PC-3 (cell line): ENCODE data around the gene PRDX3. TPM values are rescaled to one million over a fixed set of nuclear protein-coding genes. Genes with fewer than 3 reads are reported as not detected.

Experiments
- ATAC-seq: fragments of 200-7000 bp; cut with Tn5 transposase; 2 replicates; pipeline ENCODE4 v1.9.1; 2020; ENCODE audit warnings: mild to moderate bottlenecking, moderate library complexity
- BruUV-seq: library from RNA; stranded (reverse); fragments of 400-500 nt; replicated peaks from 2 replicates; lab custom pipeline; 2021; lab: Mats Ljungman, UMichigan
- CTCF ChIA-PET: fragments of 300-600 bp; sonication (Branson Sonifier 250); formaldehyde crosslinking; loops from one replicate; lab custom pipeline; 2022; ENCODE audit warnings: antibody characterized with exemption; lab: Charles Lee
- POLR2A ChIA-PET: fragments of 300-600 bp; sonication (Branson Sonifier 250); formaldehyde crosslinking; loops from one replicate; lab custom pipeline; 2022; ENCODE audit warnings: antibody characterized with exemption; ENCODE audit not compliant: unreplicated experiment; lab: Charles Lee
- DNase-seq: peaks from one replicate; pipeline ENCODE4 v3.0.0-alpha.2; 2015
- H2AFZ ChIP-seq: fragments of 300-600 bp; sonication (generic); 2 replicates; pipeline ENCODE4 v1.6.0; 2016; ENCODE audit warnings: antibody characterized with exemption, low read length
- H3F3A ChIP-seq: fragments of 300-600 bp; sonication (generic); one replicate; pipeline ENCODE4 v1.6.0; 2017; ENCODE audit warnings: antibody characterized with exemption, low read length, control low read depth, mild to moderate bottlenecking; ENCODE audit not compliant: unreplicated experiment
- H3K27ac ChIP-seq: fragments of 300-600 bp; sonication (generic); 2 replicates; pipeline ENCODE4 v1.5.1; 2016; ENCODE audit warnings: mild to moderate bottlenecking, low read length
- H3K27me3 ChIP-seq: fragments of 300-600 bp; sonication (generic); 2 replicates; pipeline ENCODE4 v1.6.1; 2016; ENCODE audit warnings: low read length, mixed read lengths
- H3K36me3 ChIP-seq: fragments of 300-600 bp; sonication (generic); 2 replicates; pipeline ENCODE4 v1.6.1; 2016; ENCODE audit warnings: low read depth, mixed run types, low read length, mixed read lengths
- H3K4me1 ChIP-seq: fragments of 300-600 bp; sonication (generic); 2 replicates; pipeline ENCODE4 v1.5.1; 2016; ENCODE audit warnings: low read length; ENCODE audit not compliant: insufficient read depth
- H3K4me2 ChIP-seq: fragments of 300-600 bp; sonication (generic); 2 replicates; pipeline ENCODE4 v1.6.0; 2016; ENCODE audit warnings: low read length
- H3K4me3 ChIP-seq: fragments of 300-600 bp; sonication (generic); 2 replicates; pipeline ENCODE4 v1.5.1; 2016; ENCODE audit warnings: mild to moderate bottlenecking, low read length, mixed read lengths
- H3K79me2 ChIP-seq: fragments of 300-600 bp; sonication (generic); 2 replicates; pipeline ENCODE4 v1.6.1; 2017; ENCODE audit warnings: low read length, mixed read lengths
- H3K9ac ChIP-seq: fragments of 300-600 bp; sonication (generic); 2 replicates; pipeline ENCODE4 v1.6.0; 2016; ENCODE audit warnings: mild to moderate bottlenecking, low read length
- H3K9me2 ChIP-seq: fragments of 300-600 bp; sonication (generic); replicated peaks from 2 replicates; pipeline ENCODE4 v1.6.1; 2016; ENCODE audit warnings: mixed run types, low read length, mixed read lengths
- H3K9me3 ChIP-seq: fragments of 300-600 bp; sonication (generic); 2 replicates; pipeline ENCODE4 v1.6.1; 2016; ENCODE audit warnings: low read length, mixed read lengths
- H4K20me1 ChIP-seq: fragments of 300-600 bp; sonication (generic); 2 replicates; pipeline ENCODE4 v1.6.1; 2016; ENCODE audit warnings: low read length, mixed read lengths
- EZH2 ChIP-seq: fragments of 300-600 bp; sonication (generic); IDR thresholded peaks from one replicate; pipeline ENCODE4 v1.6.1; 2017; ENCODE audit warnings: antibody characterized with exemption, mild to moderate bottlenecking, low read length; ENCODE audit not compliant: unreplicated experiment
- EZH2phosphoT487 ChIP-seq: fragments of 300-600 bp; sonication (generic); IDR thresholded peaks from 2 replicates; pipeline ENCODE4 v1.6.1; 2018; ENCODE audit warnings: mild to moderate bottlenecking, antibody characterized with exemption, low read length, borderline replicate concordance
- intact Hi-C: fragments of 100-400 bp; cut with micrococcal nuclease; formaldehyde crosslinking; loops from 2 replicates; pipeline ENCODE4 v1.9.0; 2023
- total RNA-seq: library from RNA; depleted of rRNA; stranded (reverse); fragments of >200 nt; gene quantifications from 2 replicates; pipeline ENCODE4 v1.2.3, GENCODE V29; 2014
- TF ChIP-seq, protein P1 (sequence below): fragments of 300-600 bp; sonication (generic); conservative IDR thresholded peaks from 2 replicates; pipeline ENCODE4 v1.5.1; 2017; ENCODE audit warnings: antibody characterized with exemption, low read depth, mild to moderate bottlenecking, low read length

The PRDX3 gene
- total RNA-seq, 1 experiment from 2014 or later = 153 TPM

DNA sequence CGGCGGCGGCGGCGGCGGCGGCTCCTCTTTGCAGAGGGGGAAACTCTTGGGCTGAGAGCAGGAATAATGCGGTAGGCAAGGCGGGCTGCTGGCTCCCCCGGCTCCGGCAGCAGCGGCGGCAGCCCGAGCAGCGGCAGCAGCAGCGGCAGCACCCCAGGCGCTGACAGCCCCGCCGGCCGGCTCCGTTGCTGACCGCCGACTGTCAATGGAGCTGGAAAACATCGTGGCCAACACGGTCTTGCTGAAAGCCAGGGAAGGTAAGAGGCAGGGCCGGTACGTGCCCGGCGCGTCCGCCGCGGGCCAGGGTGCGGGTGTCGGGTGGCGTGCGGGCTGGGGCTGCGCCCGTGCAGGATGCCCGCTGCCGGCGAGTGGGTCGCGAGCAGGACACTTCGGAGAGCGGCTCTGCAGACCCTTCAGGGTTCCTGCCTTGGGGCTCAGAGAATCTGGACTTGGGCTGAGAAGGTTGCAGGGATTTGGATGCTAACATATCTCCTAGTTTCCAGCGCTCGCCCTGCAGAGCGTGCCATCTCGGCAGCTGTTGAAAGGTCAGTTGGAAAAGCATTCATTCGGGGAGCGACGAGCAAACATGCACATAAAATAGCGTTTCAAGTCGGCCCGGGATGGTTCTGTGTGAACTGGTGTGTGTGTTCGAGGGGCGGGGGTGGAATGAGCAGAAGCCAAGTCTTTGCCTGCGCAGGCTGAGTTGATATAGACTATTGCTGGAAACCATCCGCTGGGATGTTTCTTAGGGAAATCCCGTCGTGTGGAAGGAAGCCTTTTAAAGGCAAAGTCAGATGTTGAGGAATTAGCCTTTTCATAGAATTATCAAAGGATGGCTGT is 29.3 kb upstream of the PRDX3 start:
- DNase-seq (peak; percentile 39), ATAC-seq (peak; percentile 12)
- TF ChIP-seq EZH2phosphoT487 = no peak
- TF ChIP-seq EZH2 = no peak
- TF ChIP-seq, protein P1, sequence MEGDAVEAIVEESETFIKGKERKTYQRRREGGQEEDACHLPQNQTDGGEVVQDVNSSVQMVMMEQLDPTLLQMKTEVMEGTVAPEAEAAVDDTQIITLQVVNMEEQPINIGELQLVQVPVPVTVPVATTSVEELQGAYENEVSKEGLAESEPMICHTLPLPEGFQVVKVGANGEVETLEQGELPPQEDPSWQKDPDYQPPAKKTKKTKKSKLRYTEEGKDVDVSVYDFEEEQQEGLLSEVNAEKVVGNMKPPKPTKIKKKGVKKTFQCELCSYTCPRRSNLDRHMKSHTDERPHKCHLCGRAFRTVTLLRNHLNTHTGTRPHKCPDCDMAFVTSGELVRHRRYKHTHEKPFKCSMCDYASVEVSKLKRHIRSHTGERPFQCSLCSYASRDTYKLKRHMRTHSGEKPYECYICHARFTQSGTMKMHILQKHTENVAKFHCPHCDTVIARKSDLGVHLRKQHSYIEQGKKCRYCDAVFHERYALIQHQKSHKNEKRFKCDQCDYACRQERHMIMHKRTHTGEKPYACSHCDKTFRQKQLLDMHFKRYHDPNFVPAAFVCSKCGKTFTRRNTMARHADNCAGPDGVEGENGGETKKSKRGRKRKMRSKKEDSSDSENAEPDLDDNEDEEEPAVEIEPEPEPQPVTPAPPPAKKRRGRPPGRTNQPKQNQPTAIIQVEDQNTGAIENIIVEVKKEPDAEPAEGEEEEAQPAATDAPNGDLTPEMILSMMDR = no peak
- Histone ChIP-seq H3F3A (no peaks in the 10 kb centered on the region), H3K36me3 (no peaks in the 10 kb centered on the region), H3K4me1 (peaks cover 40% of the 10 kb centered on the region), H3K4me2 (peak overlapping the region; percentile 91), H3K4me3 (peak overlapping the region; percentile 78), H3K79me2 (peaks cover 23% of the 10 kb centered on the region), H2AFZ (peak overlapping the region; percentile 80), H3K9me2 (no peaks in the 10 kb centered on the region), H3K27ac (no peak overlapping the region), H3K27me3 (no peaks in the 10 kb centered on the region), H3K9ac (peak overlapping the region; percentile 32; the same call in 1 of the 2 replicates), H4K20me1 (no peaks in the 10 kb centered on the region), H3K9me3 (no peaks in the 10 kb centered on the region)
- BruUV-seq = no TSS peak
- ChIA-PET POLR2A (interaction anchor here (0.6 kb wide), 1 partner anchor 334 kb away, joined by 6 read pairs; the partner anchor contains the start of gene RGS10), CTCF (interaction anchor here (0.7 to 1.0 kb wide), 2 partner anchors 10 to 249 kb away, joined by 3 to 4 read pairs; no protein-coding TSS in a partner anchor)
- intact Hi-C loops = loop anchor here (2.0 to 5.0 kb wide), 3 partner anchors 99 to 284 kb away; no protein-coding TSS in a partner anchor

DNA sequence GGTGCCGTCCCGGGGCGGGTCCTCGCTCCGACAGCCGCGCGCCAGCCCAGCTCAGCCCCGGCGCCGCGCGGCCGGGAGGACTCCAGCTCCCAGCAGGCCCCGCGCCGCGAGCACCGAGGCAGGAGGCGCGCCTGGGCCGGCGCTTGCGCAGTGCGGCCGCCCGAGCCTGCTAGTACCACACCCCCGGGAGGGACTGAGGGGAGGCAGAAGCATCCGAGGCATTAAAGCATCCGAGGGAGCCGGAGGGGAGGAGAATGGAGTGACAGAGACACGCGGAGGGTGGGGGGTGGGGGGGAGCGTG is 28.7 kb upstream of the PRDX3 start, which contains the start of gene GRK5:
Gene GRK5 (plus strand): TSS at position 206 of the 301 bp plus-strand sequence. CDS start 347 bp downstream, outside the sequence.
- peaks cover 23% of the 10 kb centered on the region for H3K79me2 ChIP-seq
- no peaks in the 10 kb centered on the region for H3K27me3 ChIP-seq
- no peaks in the 10 kb centered on the region for H3K9me2 ChIP-seq
- no peaks in the 10 kb centered on the region for H3K36me3 ChIP-seq
- POLR2A ChIA-PET = interaction anchor here (0.6 kb wide), 2 partner anchors 72 to 200 kb away, joined by 3 to 18 read pairs; no protein-coding TSS in a partner anchor
- no TSS peak for BruUV-seq
- H3K4me1 ChIP-seq = peaks cover 43% of the 10 kb centered on the region
- CTCF ChIA-PET = interaction anchor here (0.7 to 1.4 kb wide), 4 partner anchors 10 to 250 kb away, joined by 3 to 10 read pairs (median 6); no protein-coding TSS in a partner anchor
- H3F3A ChIP-seq = no peaks in the 10 kb centered on the region
- peak within 1 kb of the TSS; percentile 56 for H3K27ac ChIP-seq
- peak within 1 kb of the TSS; percentile 91 for H3K4me2 ChIP-seq
- peak within 1 kb of the TSS; percentile 80 for H2AFZ ChIP-seq
- H4K20me1 ChIP-seq = no peaks in the 10 kb centered on the region
- TF ChIP-seq EZH2phosphoT487 = no peak
- TF ChIP-seq, protein P1 = no peak
- TF ChIP-seq EZH2 = no peak
- intact Hi-C loops = loop anchor here (2.0 to 5.0 kb wide), 3 partner anchors 99 to 285 kb away; no protein-coding TSS in a partner anchor
- H3K9me3 ChIP-seq = no peaks in the 10 kb centered on the region
- H3K9ac ChIP-seq = peak within 1 kb of the TSS; percentile 86
- H3K4me3 ChIP-seq = peak within 1 kb of the TSS; percentile 78
- DNase-seq (peak; percentile 93), ATAC-seq (peak; percentile 77)
